Measurements from ENCODE around the gene RAP1GAP.

Gene RAP1GAP

DNA sequence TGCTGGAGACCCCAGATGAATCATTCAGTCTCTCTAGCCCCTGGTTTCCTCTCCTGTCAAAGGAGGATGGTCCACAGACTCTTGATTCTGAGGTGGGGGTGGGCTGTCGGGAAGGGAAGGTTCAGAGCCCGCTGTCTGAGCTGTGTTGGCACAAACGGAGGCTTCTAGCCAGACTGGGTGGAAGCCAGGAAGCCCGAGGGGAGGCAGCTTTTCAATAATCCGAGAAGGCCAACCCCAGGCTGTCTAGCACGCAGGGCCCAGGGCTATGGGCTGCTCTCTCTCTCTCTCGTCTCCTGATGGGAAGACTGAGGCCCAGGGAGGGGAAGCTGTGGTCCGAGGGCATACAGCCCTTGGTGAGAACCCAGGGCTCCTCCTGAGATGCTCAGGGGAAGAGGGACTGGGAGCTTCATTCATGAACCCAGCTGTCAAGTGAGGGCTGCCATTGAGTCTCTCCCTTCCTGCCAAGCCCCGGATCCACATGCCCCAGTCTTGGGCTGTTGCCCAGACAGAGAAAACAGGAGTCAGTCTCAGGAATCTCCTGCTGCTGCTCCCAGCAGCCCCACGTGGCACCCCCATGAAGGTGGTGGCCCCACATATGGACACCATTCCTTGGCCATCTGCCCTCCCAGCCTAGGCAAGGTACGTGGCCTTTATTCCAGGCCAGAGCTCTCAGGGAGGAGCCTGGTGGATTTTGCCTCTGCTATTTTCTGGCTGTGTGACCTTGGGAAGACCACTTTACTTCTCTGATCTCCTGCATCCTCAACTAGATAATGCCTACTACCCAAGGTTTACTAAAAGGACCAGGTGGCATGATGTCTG lies 44.4 kb downstream of the RAP1GAP start:
- no peak for FAIRE-seq

GRCh38 chr1:21623410-21623961 lies 45.7 kb downstream of the RAP1GAP start:
- no peak for FAIRE-seq

GRCh38 chr1:21622466-21623315 lies 46.5 kb downstream of the RAP1GAP start:
- FAIRE-seq, result no peak

DNA sequence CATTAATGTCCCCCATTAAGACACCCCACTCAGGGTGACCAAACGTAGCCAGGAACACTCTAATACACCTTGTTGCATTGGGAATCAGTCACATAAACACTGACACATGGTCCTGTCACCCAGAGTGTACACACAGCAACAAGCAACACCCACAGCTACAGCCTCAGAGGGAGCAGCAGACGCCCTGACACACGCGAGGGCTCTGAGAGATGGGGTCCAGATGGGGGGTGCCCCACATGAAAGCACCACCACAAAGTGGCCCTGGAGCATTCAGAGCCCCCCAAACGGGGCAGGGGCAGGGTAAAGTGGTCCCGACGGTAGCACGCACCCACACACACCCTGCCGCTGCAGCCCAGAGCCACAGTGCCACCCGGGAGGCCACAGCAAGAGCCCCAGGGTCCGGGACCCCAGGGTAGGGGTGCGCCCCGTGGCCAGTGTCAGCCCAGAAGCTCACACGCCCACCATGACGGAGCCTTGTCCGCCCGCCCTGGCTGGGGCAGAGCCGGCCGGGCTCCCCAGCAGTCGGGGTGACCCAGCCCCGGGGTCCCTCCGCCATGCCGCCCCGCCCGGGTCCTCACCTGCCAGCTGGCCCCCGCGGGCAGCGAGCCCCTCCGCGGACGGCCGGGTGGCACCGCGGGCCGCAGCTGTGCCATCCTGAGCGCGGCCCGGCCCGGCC lies 47.3 kb downstream of the RAP1GAP start:
- no peak for FAIRE-seq

GRCh38 chr1:21621051-21621450 lies 48.1 kb downstream of the RAP1GAP start:
- FAIRE-seq, result no peak

- no peak for FAIRE-seq
Observed at GRCh38 chr1:21620496-21620895, 48.7 kb downstream of the RAP1GAP start.

DNA sequence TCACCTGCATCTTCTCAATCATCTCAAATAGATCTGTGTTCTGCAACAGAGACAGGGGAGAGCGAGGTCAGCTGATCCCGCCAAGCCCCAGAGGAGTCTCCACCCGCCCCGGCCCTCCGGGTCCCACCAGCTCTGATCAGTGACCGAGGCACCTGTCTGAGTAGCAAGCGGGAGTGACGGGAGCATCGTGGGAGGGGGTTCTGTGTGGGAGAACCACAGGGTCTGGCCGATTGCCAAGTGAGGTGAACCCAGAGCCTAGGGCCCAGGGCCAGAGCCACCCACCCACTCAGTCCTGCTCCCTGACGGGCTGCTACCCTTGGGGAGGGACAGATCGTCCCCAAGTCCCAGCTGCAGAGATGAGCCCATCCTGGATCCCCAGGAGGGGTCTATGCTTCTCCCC lies 49.1 kb downstream of the RAP1GAP start:
- no peak for FAIRE-seq

DNA sequence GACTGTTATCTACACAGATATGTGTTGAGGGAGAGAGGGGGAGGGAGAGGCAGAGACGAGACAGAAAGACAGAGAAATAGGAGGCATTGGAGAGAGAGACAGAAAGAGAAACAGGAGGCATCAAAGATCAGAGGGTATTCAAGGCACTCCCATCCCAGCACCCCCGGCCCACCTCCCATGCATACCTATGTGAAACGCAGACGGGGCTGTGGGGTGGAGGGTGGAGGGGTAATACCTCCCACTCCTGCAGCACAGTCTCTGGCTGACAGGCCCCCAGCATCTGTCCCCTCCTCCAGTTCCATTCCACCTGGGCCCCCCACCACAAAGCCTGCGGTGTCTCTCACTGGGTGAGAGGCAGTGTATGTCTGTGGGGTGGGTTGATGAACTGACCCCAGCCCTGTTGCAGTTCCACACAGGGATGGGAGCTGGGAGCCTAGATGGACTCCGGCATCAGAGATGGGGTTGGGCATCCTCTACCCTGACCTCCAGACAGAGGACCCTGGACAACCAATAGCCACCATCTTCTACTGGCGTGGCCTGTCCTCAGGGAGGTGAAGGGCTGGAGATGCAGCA lies 49.7 kb downstream of the RAP1GAP start:
- no peak for FAIRE-seq

- no peak for FAIRE-seq
Observed at GRCh38 chr1:21618561-21619374, 50.4 kb downstream of the RAP1GAP start.

- no peak for FAIRE-seq
Observed at GRCh38 chr1:21618059-21618458, 51.1 kb downstream of the RAP1GAP start.

- no peak for FAIRE-seq
Observed at GRCh38 chr1:21617126-21617738, 51.9 kb downstream of the RAP1GAP start.

- no peak for FAIRE-seq
Observed at GRCh38 chr1:21616372-21616771, 52.8 kb downstream of the RAP1GAP start.

- FAIRE-seq, result no peak
Observed at GRCh38 chr1:21614419-21615115, 54.6 kb downstream of the RAP1GAP start.

DNA sequence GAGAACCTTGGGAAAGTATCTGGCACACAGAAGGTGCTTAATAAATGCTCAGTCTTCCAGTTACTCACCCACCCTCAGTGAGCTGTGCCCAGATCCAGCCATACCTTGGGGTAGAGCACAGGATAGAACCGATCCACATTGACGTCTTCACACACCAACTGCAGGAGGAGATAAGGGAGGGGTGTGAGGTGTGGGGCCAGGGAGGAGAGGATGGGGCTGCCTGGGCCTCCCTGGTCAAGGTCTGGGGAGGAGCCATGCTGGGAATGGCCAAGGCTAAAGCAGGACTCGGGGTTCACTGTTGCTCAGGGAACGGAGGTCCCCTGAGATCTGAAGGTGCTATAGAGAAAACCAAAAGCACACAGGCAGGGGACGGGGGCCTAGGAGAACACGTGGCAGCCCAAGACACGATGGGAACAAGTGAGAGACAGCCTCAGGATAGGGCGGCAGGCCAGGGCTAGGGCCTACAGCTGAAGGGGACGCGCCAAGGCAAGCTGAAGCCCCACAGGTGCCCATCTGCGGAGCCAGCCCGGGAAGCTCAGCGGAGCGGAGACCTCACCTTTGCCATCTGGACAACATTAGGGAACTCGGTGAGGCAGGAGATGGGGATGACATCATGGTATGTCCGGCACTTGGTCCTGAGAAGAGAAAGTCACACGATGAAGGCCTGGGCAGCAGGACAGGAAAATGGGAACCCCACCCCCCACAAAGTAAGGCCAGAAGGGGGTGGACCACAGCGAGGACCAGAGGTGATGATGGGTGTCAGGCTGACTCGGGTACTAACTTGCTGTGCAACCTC lies 55.9 kb downstream of the RAP1GAP start:
- no peak for FAIRE-seq

DNA sequence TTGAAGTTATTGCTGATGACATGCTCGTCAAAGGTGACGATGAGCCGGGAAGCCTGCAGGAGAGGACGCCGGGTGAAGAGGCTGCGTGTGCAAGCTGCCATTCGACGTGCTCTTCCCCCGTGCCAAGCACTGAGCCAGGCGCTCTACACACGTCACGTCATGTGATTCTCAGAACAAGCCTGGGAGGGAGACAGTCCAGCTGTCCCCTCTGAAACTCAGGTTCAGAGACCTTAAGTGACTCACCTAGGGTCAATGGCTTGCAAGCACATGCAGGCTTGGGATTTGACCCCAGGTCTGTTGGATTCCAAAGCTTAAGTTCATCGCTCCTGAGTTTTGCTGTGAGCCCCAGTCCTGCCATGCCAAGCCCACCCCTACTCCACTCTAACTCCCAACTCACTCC lies 57.1 kb downstream of the RAP1GAP start:
- FAIRE-seq, result no peak

DNA sequence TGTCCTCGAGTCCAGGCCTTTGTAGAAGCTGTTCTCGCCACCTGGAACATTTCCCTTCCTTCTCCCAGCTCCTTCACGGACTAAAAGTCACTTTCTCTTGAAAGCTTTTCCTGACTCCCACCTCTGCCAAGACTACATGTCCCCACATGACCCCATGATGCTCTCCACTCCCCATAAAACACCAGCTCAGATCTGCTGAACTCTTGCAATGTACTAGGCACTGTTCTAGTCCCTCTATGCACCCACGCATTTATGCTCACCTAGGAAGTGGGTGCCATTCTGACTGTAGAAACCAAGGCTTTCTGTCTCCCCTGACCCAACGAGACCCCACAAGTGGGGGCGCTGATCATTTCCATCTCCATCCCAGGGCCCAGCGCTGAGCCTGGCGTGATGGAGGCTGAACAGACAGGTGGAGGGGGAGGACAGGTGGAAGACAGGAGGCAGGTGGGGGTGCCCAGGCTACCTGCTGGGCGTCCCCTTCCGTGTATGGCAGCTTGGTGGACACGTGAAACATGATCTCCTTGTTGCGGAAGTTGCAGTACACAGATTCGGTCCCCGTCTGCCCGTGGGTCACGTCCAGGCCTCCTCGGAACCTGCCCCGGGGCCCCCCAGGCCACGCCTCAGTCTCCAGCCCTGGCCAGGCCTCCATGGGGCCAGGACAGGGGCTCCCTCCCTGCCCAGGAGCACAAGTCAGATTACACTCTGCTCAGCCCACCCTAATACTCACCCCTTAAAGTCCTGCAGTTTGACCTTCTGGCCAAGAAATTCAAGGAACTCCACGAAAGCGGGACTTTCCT lies 58.0 kb downstream of the RAP1GAP start:
- no peak for FAIRE-seq

DNA sequence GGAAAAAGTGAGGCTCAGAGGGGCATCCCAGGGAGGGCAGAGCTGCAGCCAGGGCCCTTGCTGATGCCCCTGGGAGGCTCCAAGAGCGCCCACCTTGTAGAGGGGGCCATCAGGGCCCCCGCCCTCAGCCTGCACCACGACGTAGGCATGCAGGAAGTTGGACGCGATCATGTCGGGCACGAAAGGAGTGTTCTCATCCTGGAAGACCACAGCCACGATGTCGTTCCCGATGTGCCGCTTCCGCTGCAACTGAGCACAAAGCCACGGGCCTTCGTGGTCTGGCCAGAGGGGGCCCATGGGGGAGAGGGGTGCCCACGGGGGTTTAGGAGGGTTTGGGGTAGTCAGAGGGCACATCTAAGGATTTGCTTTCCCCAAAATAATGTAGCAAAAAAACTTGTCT lies 59.1 kb downstream of the RAP1GAP start:
- FAIRE-seq, result no peak

DNA sequence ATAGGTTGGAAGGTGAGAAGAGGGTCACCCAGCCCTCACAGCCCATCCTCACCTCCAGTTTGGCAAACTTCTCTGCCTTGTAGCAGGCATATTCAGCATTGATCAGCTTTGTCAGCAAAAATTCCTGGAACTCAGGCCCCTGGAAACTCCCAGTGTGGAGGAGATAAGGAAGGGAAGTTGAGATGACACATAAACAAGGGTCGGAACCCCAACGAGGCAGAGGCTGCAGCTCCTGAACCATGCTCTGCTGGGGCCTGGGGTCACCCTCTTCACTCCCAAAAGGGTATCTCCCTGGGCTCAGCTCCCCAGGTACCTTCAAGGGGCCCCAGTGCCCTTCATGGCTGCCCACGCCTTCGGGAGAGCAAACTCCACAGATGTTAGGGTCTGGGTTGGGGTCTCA lies 60.4 kb downstream of the RAP1GAP start:
- FAIRE-seq, result no peak

Data from endometrium (tissue), 2 donors.